CMK (cell line): ENCODE measurements around the gene PORCN.

Experiments used
- DNase-seq: peaks from one replicate; pipeline ENCODE4 v3.0.0-alpha.2; 2010; ENCODE audit warnings: low read depth

The PORCN gene

GRCh38 chrX:48508400-48509244, at the start of gene PORCN:
PORCN (plus strand) TSS chrX:48508992; CDS start chrX:48509821, 829 bp downstream.
- peak; percentile 64 for DNase-seq

GRCh38 chrX:48459483-48459882, 49.3 kb upstream of the PORCN start:
- DNase-seq, result no peak

GRCh38 chrX:48460031-48460430, 48.8 kb upstream of the PORCN start:
- DNase-seq, result no peak

GRCh38 chrX:48460606-48461005, 48.2 kb upstream of the PORCN start:
- DNase-seq, result no peak

- DNase-seq, result no peak
These were observed 47.0 kb upstream of the PORCN start for GRCh38 chrX:48461830-48462229.

GRCh38 chrX:48465336-48465933, 43.4 kb upstream of the PORCN start:
- DNase-seq, result no peak

- DNase-seq, result no peak
These were observed 42.1 kb upstream of the PORCN start for GRCh38 chrX:48466696-48467095.

- no peak for DNase-seq
These were observed 41.5 kb upstream of the PORCN start for GRCh38 chrX:48467281-48467761.

GRCh38 chrX:48468247-48468671, 40.5 kb upstream of the PORCN start:
- DNase-seq, result no peak

- no peak for DNase-seq
These were observed 39.8 kb upstream of the PORCN start for GRCh38 chrX:48468693-48469691.

- DNase-seq, result no peak
These were observed 38.5 kb upstream of the PORCN start, which contains the start of gene SLC38A5 for GRCh38 chrX:48470110-48470832. SLC38A5 (minus strand) TSS chrX:48470260; CDS start chrX:48467924, 2,336 bp downstream.

- no peak for DNase-seq
These were observed 38.0 kb upstream of the PORCN start for GRCh38 chrX:48470833-48471118.

- DNase-seq, result no peak
These were observed 37.3 kb upstream of the PORCN start for GRCh38 chrX:48471504-48471903.

- DNase-seq, result no peak
These were observed 36.6 kb upstream of the PORCN start for GRCh38 chrX:48472225-48472624.

- DNase-seq, result no peak
These were observed 35.7 kb upstream of the PORCN start for GRCh38 chrX:48472851-48473703.

GRCh38 chrX:48473704-48473990, 35.1 kb upstream of the PORCN start:
- DNase-seq, result no peak

- DNase-seq, result no peak
These were observed 34.7 kb upstream of the PORCN start for GRCh38 chrX:48474127-48474526.

- no peak for DNase-seq
These were observed 34.2 kb upstream of the PORCN start for GRCh38 chrX:48474581-48474980.

GRCh38 chrX:48475296-48475695, 33.5 kb upstream of the PORCN start:
- no peak for DNase-seq

GRCh38 chrX:48475774-48476577, 32.8 kb upstream of the PORCN start, which contains the start of gene FTSJ1:
FTSJ1 (plus strand) TSS chrX:48476199; CDS start chrX:48478048, 1,849 bp downstream.
- peak; percentile 93 for DNase-seq
